Spleen (tissue), 11 donors: Measurements from ENCODE around the gene DNAJB6. TPM values are rescaled to one million over a fixed set of nuclear protein-coding genes. Genes with fewer than 3 reads are reported as not detected.

Source experiments
- DNase-seq: peaks from one replicate; pipeline ENCODE4 v3.0.0-alpha.2; 2020
- H3K27ac ChIP-seq, 8 donors: fragments of 200-600 bp; sonication (generic) in 7 of 8; 1 replicate in 4 of 8; 2 replicates in 4 of 8; pipeline versions ENCODE4 v1.5.0 to v1.8.0; 2016 to 2021; ENCODE audit warnings: inconsistent platforms in 4 of 8, mild to moderate bottlenecking in 4 of 8, moderate library complexity in 1 of 8
- H3K27me3 ChIP-seq, 7 donors: fragments of 200-600 bp; sonication (generic) in 6 of 7; replicated peaks in 1 of 7; 1 replicate in 4 of 7; 2 replicates in 3 of 7; pipeline versions ENCODE4 v1.5.0 to v1.8.0; 2016 to 2021; ENCODE audit warnings: inconsistent platforms in 3 of 7, mild to moderate bottlenecking in 1 of 7
- H3K36me3 ChIP-seq, 6 donors: fragments of 200-600 bp; sonication (generic) in 5 of 6; 1 replicate in 4 of 6; 2 replicates in 2 of 6; pipeline versions ENCODE4 v1.5.0 to v1.8.0; 2016 to 2021; ENCODE audit warnings: inconsistent platforms in 2 of 6
- H3K4me1 ChIP-seq, 6 donors: fragments of 200-600 bp; sonication (generic) in 5 of 6; 1 replicate in 3 of 6; 2 replicates in 3 of 6; pipeline versions ENCODE4 v1.5.0 to v1.8.0; 2016 to 2021; ENCODE audit warnings: inconsistent platforms in 3 of 6
- H3K4me3 ChIP-seq, 8 donors: fragments of 200-600 bp; sonication (generic) in 7 of 8; 1 replicate in 4 of 8; 2 replicates in 4 of 8; pipeline versions ENCODE4 v1.5.0 to v1.8.0; 2016 to 2021; ENCODE audit warnings: inconsistent platforms in 4 of 8, mild to moderate bottlenecking in 4 of 8, moderate library complexity in 2 of 8
- H3K9me3 ChIP-seq, 8 donors: fragments of 200-600 bp; sonication (generic) in 7 of 8; 1 replicate in 4 of 8; 2 replicates in 4 of 8; pipeline versions ENCODE4 v1.5.0 to v1.8.0; 2016 to 2021; ENCODE audit warnings: inconsistent platforms in 4 of 8
- CTCF ChIP-seq, 11 experiments: fragments of 200-600 bp in 7 of 11; fragments of 450-650 bp in 4 of 11; sonication (generic) in 4 of 11; IDR thresholded peaks in 8 of 11; conservative IDR thresholded peaks in 3 of 11; 1 replicate in 7 of 11; 2 replicates in 4 of 11; pipeline versions ENCODE4 v1.4.0 to v1.8.0; 2016 to 2021; ENCODE audit warnings: antibody characterized with exemption in 11 of 11, inconsistent platforms in 4 of 11, mild to moderate bottlenecking in 1 of 11
- POLR2A ChIP-seq, 3 donors: fragments of 450-650 bp; IDR thresholded peaks; one replicate each; pipeline ENCODE4 v1.5.1; 2017; ENCODE audit warnings: antibody characterized with exemption in 3 of 3, mild to moderate bottlenecking in 1 of 3
- POLR2AphosphoS5 ChIP-seq, 3 donors: sonication (generic); formaldehyde crosslinking; IDR thresholded peaks; one replicate each; pipeline ENCODE4 v1.5.1; 2017; ENCODE audit warnings: antibody characterized with exemption in 3 of 3
- WGBS, 5 donors: extraction: QIAGEN DNeasy Blood & Tissue Kit in 3 of 5; methylation state at CpG; one replicate each; pipeline versions ENCODE4 v1.1.5 to v1.1.7; 2013 to 2018; 5-methylcytosine and 5-hydroxymethylcytosine counted together
- intact Hi-C: fragments of 100-400 bp; cut with DNase I; formaldehyde crosslinking; loops from one replicate; pipeline ENCODE4 v1.15.0; 2023; ENCODE audit warnings: low total_unique reads
- polyA plus RNA-seq, 3 donors: library from polyadenylated mRNA; stranded (reverse); fragments of 200-250 nt; gene quantifications; one replicate each; pipeline ENCODE4 v1.2.1, GENCODE V29; 2013
- total RNA-seq, 7 donors: library from RNA; depleted of rRNA in 3 of 7; stranded (reverse); fragments of >200 nt in 3 of 7; fragmentation: NEBNext Ultra II Directional in 4 of 7; extraction: Animal tissue kit (Norgen Biotek cat#: 25700) in 4 of 7; gene quantifications; one replicate each; pipeline versions ENCODE4 v1.1.0 to v1.2.1, GENCODE V29; 2016 to 2021
- donor health status: healthy with polysubstance abuse.
- donor health status: DM: no; HTN: no; CAD: no; lungs with moderate emphysema.
- donor health status: DM: no; HTN: no; CAD: no.
- donor health status: Bipolar disorder and iron deficiency.
- donor health status: healthy.
- donor health status: DM: no; HTN: no; CAD: no.
- donor health status: DM: yes; HTN: yes; CAD: no.

Gene DNAJB6
- total and polyA plus RNA-seq, 10 donors, result 37.7 to 115 (median 92.0) TPM

GRCh38 chr7:157412021-157412443 is 75.2 kb downstream of the DNAJB6 start:
- no peak overlapping the region for H3K4me3 ChIP-seq
- no peak overlapping the region for H3K27ac ChIP-seq
- peaks cover 0 to 100% (median 61%) of the 10 kb centered on the region in 6 donors for H3K36me3 ChIP-seq
- H3K4me1 ChIP-seq, result no peaks in the 10 kb centered on the region
- TF ChIP-seq POLR2AphosphoS5 (IDR thresholded peaks at IDR 0.05), result no peak
- H3K9me3 ChIP-seq, result no peaks in the 10 kb centered on the region
- H3K27me3 ChIP-seq, result no peaks in the 10 kb centered on the region
- intact Hi-C loops, result no loop called here
- WGBS, 5 donors, result 76 to 88% (median 83%) methylated on average over 11 of the region's 11 CpGs
- DNase-seq, result peak; percentile 61

- intact Hi-C loops, result no loop called here
- Histone ChIP-seq H3K4me1 (no peaks in the 10 kb centered on the region), H3K4me3 (no peak overlapping the region), H3K9me3 (no peaks in the 10 kb centered on the region), H3K27ac (no peak overlapping the region), H3K36me3 (peaks cover 0 to 100% (median 65%) of the 10 kb centered on the region in 6 donors), H3K27me3 (no peaks in the 10 kb centered on the region)
- peak; percentile 70 for DNase-seq
- TF ChIP-seq CTCF (IDR thresholded peaks at IDR 0.05 in 8 of 11, conservative IDR thresholded peaks at IDR 0.05 in 3 of 11) (no peak), POLR2AphosphoS5 (IDR thresholded peaks at IDR 0.05) (no peak), POLR2A (IDR thresholded peaks at IDR 0.05) (no peak)
- WGBS, 5 donors, result 88 to 94% (median 93%) methylated on average over 17 to 26 of the region's 26 CpGs
Measured at GRCh38 chr7:157412491-157413180, 75.8 kb downstream of the DNAJB6 start.

- Histone ChIP-seq H3K4me3 (no peak overlapping the region), H3K4me1 (no peaks in the 10 kb centered on the region), H3K27ac (no peak overlapping the region), H3K9me3 (no peaks in the 10 kb centered on the region), H3K27me3 (no peaks in the 10 kb centered on the region), H3K36me3 (peaks cover 0 to 100% (median 70%) of the 10 kb centered on the region in 6 donors)
- WGBS, 5 donors, result 96 to 97% (median 96%) methylated on average over 46 to 49 of the region's 49 CpGs
- TF ChIP-seq CTCF (IDR thresholded peaks at IDR 0.05 in 8 of 11, conservative IDR thresholded peaks at IDR 0.05 in 3 of 11), result no peak
- TF ChIP-seq POLR2AphosphoS5 (IDR thresholded peaks at IDR 0.05), result no peak
- TF ChIP-seq POLR2A (IDR thresholded peaks at IDR 0.05), result no peak
- intact Hi-C loops, result no loop called here
- no peak for DNase-seq
Measured at GRCh38 chr7:157413881-157414701, 77.3 kb downstream of the DNAJB6 start.

- H3K9me3 ChIP-seq, result no peaks in the 10 kb centered on the region
- no peaks in the 10 kb centered on the region for H3K4me1 ChIP-seq
- intact Hi-C loops, result no loop called here
- no peaks in the 10 kb centered on the region for H3K27me3 ChIP-seq
- WGBS, 5 donors, result 90 to 96% (median 95%) methylated on average over 8 of the region's 8 CpGs
- no peak for DNase-seq
- no peak overlapping the region for H3K27ac ChIP-seq
- peaks cover 0 to 100% (median 64%) of the 10 kb centered on the region in 6 donors for H3K36me3 ChIP-seq
- TF ChIP-seq POLR2A (IDR thresholded peaks at IDR 0.05), result no peak
- TF ChIP-seq POLR2AphosphoS5 (IDR thresholded peaks at IDR 0.05), result peak in 1 of 3 donors; percentile 13
- no peak overlapping the region for H3K4me3 ChIP-seq
Measured at GRCh38 chr7:157414702-157415096, 77.9 kb downstream of the DNAJB6 start.

DNA sequence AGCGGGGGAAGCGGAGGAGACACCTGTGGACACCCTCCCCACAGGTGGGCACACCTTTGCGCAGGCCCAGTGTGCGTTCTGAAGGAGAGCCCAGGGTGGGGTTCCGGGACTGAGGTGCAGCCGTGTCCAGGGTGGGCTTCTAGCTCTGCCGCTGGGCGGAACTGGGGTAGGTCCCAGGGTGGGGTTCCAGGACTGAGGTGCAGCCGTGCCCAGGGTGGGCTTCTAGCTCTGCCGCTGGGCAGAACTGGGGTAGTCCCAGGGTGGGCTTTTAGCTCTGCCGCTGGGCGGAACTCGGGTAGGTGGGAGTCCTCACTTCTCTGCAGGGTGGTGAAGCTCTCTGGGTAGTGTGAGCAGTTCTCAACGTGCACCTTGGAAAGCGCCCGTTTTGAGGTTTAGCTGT is 78.7 kb downstream of the DNAJB6 start:
- H3K4me1 ChIP-seq, result no peaks in the 10 kb centered on the region
- no peaks in the 10 kb centered on the region for H3K9me3 ChIP-seq
- intact Hi-C loops, result no loop called here
- no peak overlapping the region for H3K27ac ChIP-seq
- WGBS, 5 donors, result 93 to 98% (median 94%) methylated on average over 9 to 16 of the region's 16 CpGs
- no peak overlapping the region for H3K4me3 ChIP-seq
- DNase-seq, result no peak
- no peaks in the 10 kb centered on the region for H3K27me3 ChIP-seq
- no peak for TF ChIP-seq CTCF (IDR thresholded peaks at IDR 0.05 in 8 of 11, conservative IDR thresholded peaks at IDR 0.05 in 3 of 11)
- TF ChIP-seq POLR2AphosphoS5 (IDR thresholded peaks at IDR 0.05), result no peak
- no peak for TF ChIP-seq POLR2A (IDR thresholded peaks at IDR 0.05)
- H3K36me3 ChIP-seq, result peaks cover 0 to 97% (median 56%) of the 10 kb centered on the region in 6 donors
